Mucosa of rectum (tissue), 2 donors: Measurements from ENCODE around the gene GNB1L.
"Not testable (repeated sequence)": the region's sequence is repeated elsewhere in the genome, so short reads cannot be mapped to it uniquely, and the experiment has no call there.

Source experiments
- H3K27ac ChIP-seq, 2 donors: one replicate each; pipeline ENCODE4 v1.7.0; 2013; ENCODE audit warnings: inconsistent platforms in 2 of 2, low read depth in 2 of 2, low read length in 2 of 2
- H3K27me3 ChIP-seq, 2 donors: one replicate each; pipeline ENCODE4 v1.7.0; 2013; ENCODE audit warnings: low read length in 2 of 2; ENCODE audit not compliant: control insufficient read depth in 2 of 2, insufficient read depth in 2 of 2
- H3K36me3 ChIP-seq, 2 donors: one replicate each; pipeline ENCODE4 v1.7.0; 2013; ENCODE audit warnings: low read length in 2 of 2; ENCODE audit not compliant: control insufficient read depth in 2 of 2, insufficient read depth in 2 of 2
- H3K4me1 ChIP-seq, 2 donors: one replicate each; pipeline ENCODE4 v1.7.0; 2013; ENCODE audit warnings: low read length in 2 of 2, mild to moderate bottlenecking in 1 of 2; ENCODE audit not compliant: control insufficient read depth in 2 of 2, insufficient read depth in 2 of 2
- H3K4me3 ChIP-seq, 2 donors: one replicate each; pipeline ENCODE4 v1.7.0; 2013; ENCODE audit warnings: low read length in 2 of 2
- H3K9ac ChIP-seq, 2 donors: one replicate each; pipeline ENCODE4 v1.7.0; 2013; ENCODE audit warnings: low read length in 2 of 2, low read depth in 1 of 2, mild to moderate bottlenecking in 1 of 2
- H3K9me3 ChIP-seq, 2 donors: one replicate each; pipeline ENCODE4 v1.7.0; 2013; ENCODE audit warnings: low read length in 2 of 2; ENCODE audit not compliant: control insufficient read depth in 2 of 2
- donor health status: healthy.
- donor health status: Normal muscosa, but diverticular disease.

The GNB1L gene

DNA sequence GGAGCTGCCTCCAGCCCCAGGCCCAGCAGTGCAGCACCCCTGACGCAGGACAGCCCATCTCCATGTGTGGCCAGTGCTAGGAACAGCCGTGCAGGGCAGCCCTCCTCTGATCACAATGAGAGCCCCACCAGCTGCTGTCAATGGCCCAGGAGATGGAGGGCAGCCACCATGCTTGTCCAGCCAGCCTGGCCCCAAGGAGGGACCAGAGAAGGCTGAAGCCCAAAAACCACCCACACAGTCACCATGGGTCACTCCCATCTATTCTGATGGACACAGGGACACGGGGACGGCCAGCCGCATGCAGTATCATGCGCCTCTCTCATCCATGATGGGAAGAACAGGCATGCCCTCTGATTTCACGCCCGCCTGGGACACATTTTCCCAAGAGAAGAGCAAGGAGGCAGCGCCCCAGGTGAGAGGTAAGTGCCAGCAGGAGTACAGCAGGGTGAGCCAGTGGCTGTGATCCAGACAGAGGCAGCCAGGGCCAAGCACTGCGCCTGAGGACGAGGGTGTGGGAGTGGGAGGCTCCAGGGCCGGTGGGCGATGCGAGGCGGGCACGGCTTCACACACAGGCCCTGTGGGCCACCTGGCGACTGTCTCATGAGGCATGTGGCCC, 33.6 kb upstream of the GNB1L start:
- Histone ChIP-seq H3K27ac (no peak overlapping the region), H3K4me3 (no peak overlapping the region), H3K36me3 (no peaks in the 10 kb centered on the region), H3K27me3 (no peaks in the 10 kb centered on the region), H3K9ac (no peak overlapping the region), H3K4me1 (peaks cover 0 to 11% of the 10 kb centered on the region in 2 donors), H3K9me3 (no peaks in the 10 kb centered on the region)

GRCh38 chr22:19887256-19887985, 32.7 kb upstream of the GNB1L start:
- Histone ChIP-seq H3K9ac (no peak overlapping the region), H3K4me1 (peaks cover 0 to 11% of the 10 kb centered on the region in 2 donors), H3K27ac (peak overlapping the region in 1 of 2 donors; percentile 49), H3K9me3 (no peaks in the 10 kb centered on the region), H3K27me3 (no peaks in the 10 kb centered on the region), H3K4me3 (no peak overlapping the region), H3K36me3 (no peaks in the 10 kb centered on the region)

DNA sequence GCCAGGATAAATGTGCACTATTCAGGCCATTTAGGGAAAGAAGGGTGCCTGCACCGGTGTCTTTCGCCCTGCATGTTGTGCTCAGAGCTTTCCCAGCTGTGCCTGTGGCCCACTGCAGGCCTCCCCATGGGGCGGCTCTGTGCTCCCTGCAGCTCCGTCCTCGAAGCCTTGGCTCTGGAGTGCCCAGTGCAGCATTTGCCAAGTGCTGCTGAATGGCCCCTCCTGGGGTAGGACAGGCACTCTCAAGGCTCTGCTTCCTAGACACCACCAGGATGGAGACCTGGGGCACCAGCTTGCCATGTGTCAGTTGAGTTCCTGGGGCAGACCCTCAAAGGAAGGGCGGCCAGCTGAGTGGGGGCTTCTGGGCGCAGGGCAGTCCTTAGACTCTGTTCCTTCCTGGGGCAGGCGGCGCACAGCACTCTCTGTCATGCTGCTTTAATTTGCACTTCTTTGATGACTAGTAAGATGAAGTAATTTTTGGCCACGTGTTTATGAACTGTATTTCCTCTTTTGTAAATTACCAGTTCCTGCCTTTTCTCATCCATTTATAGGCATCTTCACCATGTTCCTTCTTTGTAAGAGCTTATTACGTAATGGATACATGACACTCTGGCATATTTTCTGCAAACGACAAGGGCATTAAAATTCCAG, 32.1 kb upstream of the GNB1L start:
- H3K4me1 ChIP-seq = peaks cover 0 to 12% of the 10 kb centered on the region in 2 donors
- H3K27me3 ChIP-seq = no peaks in the 10 kb centered on the region
- no peak overlapping the region for H3K4me3 ChIP-seq
- no peaks in the 10 kb centered on the region for H3K9me3 ChIP-seq
- peak overlapping the region in 1 of 2 donors; percentile 49 for H3K27ac ChIP-seq
- no peak overlapping the region for H3K9ac ChIP-seq
- H3K36me3 ChIP-seq = no peaks in the 10 kb centered on the region

- Histone ChIP-seq H3K4me3 (no peak overlapping the region), H3K27me3 (no peaks in the 10 kb centered on the region), H3K9ac (no peak overlapping the region), H3K9me3 (no peaks in the 10 kb centered on the region), H3K36me3 (no peaks in the 10 kb centered on the region), H3K27ac (no peak overlapping the region), H3K4me1 (peaks cover 0 to 15% of the 10 kb centered on the region in 2 donors)
These were observed 31.3 kb upstream of the GNB1L start for GRCh38 chr22:19885841-19886592.

GRCh38 chr22:19884954-19885751, 30.5 kb upstream of the GNB1L start:
- H3K4me1 ChIP-seq = peaks cover 0 to 16% of the 10 kb centered on the region in 2 donors
- H3K9ac ChIP-seq = no peak overlapping the region
- no peak overlapping the region for H3K27ac ChIP-seq
- no peaks in the 10 kb centered on the region for H3K36me3 ChIP-seq
- no peaks in the 10 kb centered on the region for H3K9me3 ChIP-seq
- H3K4me3 ChIP-seq = no peak overlapping the region
- H3K27me3 ChIP-seq = no peaks in the 10 kb centered on the region

GRCh38 chr22:19884161-19884953, 29.7 kb upstream of the GNB1L start:
- Histone ChIP-seq H3K4me3 (no peak overlapping the region), H3K9me3 (no peaks in the 10 kb centered on the region), H3K27me3 (no peaks in the 10 kb centered on the region), H3K4me1 (peaks cover 0 to 16% of the 10 kb centered on the region in 2 donors), H3K36me3 (no peaks in the 10 kb centered on the region), H3K27ac (no peak overlapping the region), H3K9ac (no peak overlapping the region)

DNA sequence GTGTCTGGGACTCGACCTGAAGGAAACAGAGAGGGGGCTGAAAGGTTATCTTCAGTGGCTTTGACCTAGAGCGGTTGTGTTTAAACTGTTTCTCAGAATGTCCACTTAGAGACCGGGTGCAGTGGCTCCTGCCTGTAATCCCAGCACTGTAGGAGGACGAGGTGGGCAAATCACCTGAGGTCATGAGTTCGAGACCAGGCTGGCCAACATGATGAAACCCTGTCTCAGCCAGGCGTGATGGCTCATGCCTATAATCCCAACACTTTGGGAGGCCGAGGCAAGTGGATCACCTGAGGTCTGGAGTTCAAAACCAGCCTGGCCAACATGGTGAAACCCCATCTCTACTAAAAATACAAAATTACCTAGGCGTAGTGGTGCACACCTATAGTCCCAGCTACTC, 28.8 kb upstream of the GNB1L start:
- not testable (repeated sequence) for H3K9ac ChIP-seq, H3K27me3 ChIP-seq, H3K27ac ChIP-seq, H3K36me3 ChIP-seq, H3K4me3 ChIP-seq, H3K9me3 ChIP-seq
- H3K4me1 ChIP-seq = peaks cover 0 to 16% of the 10 kb centered on the region in 2 donors

GRCh38 chr22:19882446-19883381, 28.0 kb upstream of the GNB1L start:
- H3K4me3 ChIP-seq = no peak overlapping the region
- H3K4me1 ChIP-seq = peaks cover 0 to 16% of the 10 kb centered on the region in 2 donors
- no peaks in the 10 kb centered on the region for H3K9me3 ChIP-seq
- no peaks in the 10 kb centered on the region for H3K36me3 ChIP-seq
- H3K27ac ChIP-seq = no peak overlapping the region
- no peaks in the 10 kb centered on the region for H3K27me3 ChIP-seq
- no peak overlapping the region for H3K9ac ChIP-seq
